Subcutaneous abdominal adipose tissue (tissue), 5 donors: ENCODE results near the gene CEP89.

ENCODE experiments used
- H3K27ac ChIP-seq: one replicate; pipeline ENCODE4 v1.7.0; 2013; ENCODE audit warnings: low read depth, mild to moderate bottlenecking, inconsistent platforms, low read length, moderate library complexity
- H3K27me3 ChIP-seq, 5 donors: one replicate each; pipeline ENCODE4 v1.7.0; 2013; ENCODE audit warnings: low read length in 5 of 5, inconsistent platforms in 1 of 5; ENCODE audit not compliant: control insufficient read depth in 5 of 5, insufficient read depth in 4 of 5
- H3K36me3 ChIP-seq, 5 donors: one replicate each; pipeline ENCODE4 v1.7.0; 2013; ENCODE audit warnings: low read length in 5 of 5; ENCODE audit not compliant: control insufficient read depth in 5 of 5, insufficient read depth in 5 of 5
- H3K4me1 ChIP-seq, 5 donors: one replicate each; pipeline ENCODE4 v1.7.0; 2013; ENCODE audit warnings: low read length in 5 of 5, mild to moderate bottlenecking in 3 of 5, moderate library complexity in 1 of 5; ENCODE audit not compliant: control insufficient read depth in 5 of 5, insufficient read depth in 5 of 5
- H3K4me3 ChIP-seq, 5 donors: one replicate each; pipeline ENCODE4 v1.7.0; 2013; ENCODE audit warnings: low read length in 5 of 5, low read depth in 1 of 5
- H3K9ac ChIP-seq, 5 donors: one replicate each; pipeline ENCODE4 v1.7.0; 2013; ENCODE audit warnings: low read length in 5 of 5, mild to moderate bottlenecking in 4 of 5, moderate library complexity in 3 of 5
- H3K9me3 ChIP-seq, 5 donors: one replicate each; pipeline ENCODE4 v1.7.0; 2013; ENCODE audit warnings: low read length in 5 of 5; ENCODE audit not compliant: control insufficient read depth in 5 of 5
- donor health status: healthy.
- donor health status: healthy.
- donor health status: healthy.
- donor health status: healthy.
- donor health status: healthy.

Gene CEP89

DNA sequence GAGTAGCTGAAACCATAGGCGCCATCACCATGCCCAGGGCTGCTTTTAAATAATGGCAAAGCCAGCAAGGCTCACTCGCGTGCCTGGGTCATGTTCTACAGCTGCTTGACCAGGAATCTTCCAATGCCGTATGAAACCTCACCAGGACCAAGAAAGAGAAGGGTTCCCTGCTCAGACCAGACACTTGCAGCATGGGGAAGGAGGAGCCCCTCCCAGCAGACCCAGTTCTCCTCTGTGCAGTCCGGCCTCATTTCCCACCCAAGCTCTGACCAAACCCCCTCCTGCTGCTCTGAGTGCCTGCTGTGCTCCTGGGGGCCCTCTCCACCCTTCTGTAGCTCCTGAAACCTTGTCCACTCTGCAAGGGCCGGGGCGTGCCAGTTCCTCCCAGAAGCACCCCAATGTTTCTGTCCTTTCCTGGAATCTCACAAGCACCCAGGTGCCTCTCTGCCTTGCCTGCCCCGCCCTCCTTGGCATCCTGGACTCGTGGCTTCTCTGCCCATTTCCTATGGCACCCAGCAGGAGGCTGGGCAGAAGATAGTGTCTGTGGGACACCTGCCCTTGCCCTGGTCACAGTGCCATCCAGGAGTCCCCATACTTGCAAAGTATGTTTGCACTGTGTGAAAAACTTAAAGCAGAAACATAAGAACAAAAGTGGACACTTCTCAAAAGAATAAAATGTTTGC, 95.4 kb downstream of the CEP89 start:
- Histone ChIP-seq H3K27ac (no peak overlapping the region), H3K9me3 (no peaks in the 10 kb centered on the region), H3K36me3 (peaks cover 0 to 28% (median 22%) of the 10 kb centered on the region in 5 donors), H3K27me3 (no peaks in the 10 kb centered on the region), H3K4me3 (no peak overlapping the region), H3K9ac (no peak overlapping the region), H3K4me1 (no peaks in the 10 kb centered on the region)

DNA sequence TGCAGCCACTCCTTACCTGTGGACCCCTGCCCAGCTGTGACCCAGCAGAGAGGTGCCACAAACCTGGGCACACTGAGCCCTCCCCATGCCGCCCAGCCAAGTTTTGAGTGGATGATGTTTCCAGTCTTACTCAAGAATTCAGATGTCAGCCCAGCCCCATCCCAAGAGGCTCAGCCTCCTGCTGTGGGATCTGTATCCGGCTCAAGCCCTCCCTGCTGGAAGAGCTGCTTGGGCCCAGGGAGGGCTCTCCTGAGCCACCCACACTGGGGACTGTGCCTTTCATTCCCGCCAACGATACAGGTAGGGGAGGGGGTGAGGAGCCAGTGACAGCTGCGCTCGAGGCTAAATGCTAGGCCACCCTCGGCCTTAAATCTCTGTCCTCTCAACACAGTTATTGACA, 96.3 kb downstream of the CEP89 start:
- Histone ChIP-seq H3K9me3 (no peaks in the 10 kb centered on the region), H3K4me3 (no peak overlapping the region), H3K27me3 (peaks cover 0 to 2% (median 0%) of the 10 kb centered on the region in 5 donors), H3K4me1 (no peaks in the 10 kb centered on the region), H3K27ac (no peak overlapping the region), H3K9ac (no peak overlapping the region), H3K36me3 (peaks cover 0 to 28% (median 22%) of the 10 kb centered on the region in 5 donors)

DNA sequence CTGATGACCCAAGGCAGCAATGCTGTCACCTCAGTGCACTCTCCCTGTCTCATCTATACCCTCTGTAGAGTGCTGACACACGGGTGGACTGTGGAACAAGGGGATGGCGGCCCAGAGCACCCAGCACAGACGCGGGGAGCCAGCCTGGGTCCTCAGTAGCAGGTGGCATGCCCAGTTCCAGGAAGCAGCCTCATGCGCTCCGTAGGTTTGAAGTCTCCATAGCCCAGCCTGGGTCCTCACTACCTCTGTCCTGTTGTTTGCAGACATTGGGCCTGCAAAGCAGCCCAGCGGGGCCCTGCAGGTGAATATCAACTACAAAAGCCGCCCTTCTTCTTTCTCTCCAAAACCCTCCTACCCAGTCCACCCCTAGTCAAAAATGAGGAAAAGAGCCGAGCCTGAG, 97.2 kb downstream of the CEP89 start:
- H3K4me3 ChIP-seq: no peak overlapping the region
- no peak overlapping the region for H3K27ac ChIP-seq
- no peaks in the 10 kb centered on the region for H3K9me3 ChIP-seq
- peaks cover 0 to 22% (median 16%) of the 10 kb centered on the region in 5 donors for H3K36me3 ChIP-seq
- peaks cover 0 to 5% (median 0%) of the 10 kb centered on the region in 5 donors for H3K27me3 ChIP-seq
- H3K9ac ChIP-seq: no peak overlapping the region
- no peaks in the 10 kb centered on the region for H3K4me1 ChIP-seq

DNA sequence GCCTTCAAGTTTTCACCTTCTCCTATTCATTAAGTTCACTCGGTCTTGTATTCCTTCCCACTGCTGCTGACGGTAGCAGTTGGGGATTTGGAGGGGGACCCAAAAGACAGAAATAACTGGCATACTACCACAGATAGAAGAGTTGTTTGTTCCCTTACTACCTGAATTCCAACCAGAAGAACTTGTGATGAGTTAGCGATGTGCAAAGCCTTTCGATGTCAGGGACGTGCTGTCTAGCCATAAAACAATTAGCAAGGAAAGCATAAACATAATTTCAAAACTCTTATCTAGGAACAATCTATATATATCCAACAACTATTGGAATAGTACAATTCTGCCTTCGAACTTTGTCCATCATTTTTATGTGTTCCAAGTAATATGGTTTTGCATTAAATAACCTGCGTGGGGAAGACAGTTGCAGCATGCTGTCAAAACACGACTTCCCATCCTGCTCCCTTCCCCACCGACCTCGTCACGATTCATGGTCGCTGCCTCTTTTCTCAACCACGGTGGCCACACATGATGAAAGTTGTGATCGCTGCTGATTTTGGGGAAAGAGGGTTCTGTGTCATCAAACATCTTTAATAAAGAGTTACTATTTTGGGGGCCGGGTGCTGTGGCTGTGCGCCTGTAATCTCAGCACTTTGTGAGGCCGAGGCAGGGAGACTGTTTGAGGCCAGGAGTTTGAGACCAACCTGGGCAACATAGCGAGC, 98.4 kb downstream of the CEP89 start:
- no peak overlapping the region for H3K4me3 ChIP-seq
- H3K27me3 ChIP-seq: peaks cover 0 to 7% (median 0%) of the 10 kb centered on the region in 5 donors
- no peaks in the 10 kb centered on the region for H3K9me3 ChIP-seq
- H3K27ac ChIP-seq: no peak overlapping the region
- no peaks in the 10 kb centered on the region for H3K4me1 ChIP-seq
- peaks cover 0 to 10% (median 5%) of the 10 kb centered on the region in 5 donors for H3K36me3 ChIP-seq
- H3K9ac ChIP-seq: no peak overlapping the region

DNA sequence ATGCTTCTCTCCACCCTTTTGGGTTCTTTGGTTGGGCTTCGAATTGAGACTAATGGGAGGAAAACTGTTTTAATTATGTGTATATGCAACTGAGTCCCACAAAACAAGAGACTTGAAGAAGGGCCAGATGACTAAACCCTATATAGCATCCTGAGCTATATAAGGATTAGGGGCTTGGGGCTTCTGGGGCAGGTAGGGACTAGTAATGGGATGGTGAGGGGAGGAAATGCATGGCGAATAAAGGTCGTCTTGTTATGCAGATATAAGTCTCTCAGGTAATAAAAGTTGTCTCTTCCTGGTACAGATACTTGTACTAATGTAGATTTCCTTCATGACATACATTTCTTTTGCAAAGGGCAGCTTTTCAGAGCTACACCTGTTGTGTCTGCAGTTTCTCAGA, 99.4 kb downstream of the CEP89 start:
- no peak overlapping the region for H3K27ac ChIP-seq
- H3K27me3 ChIP-seq: peaks cover 0 to 9% (median 0%) of the 10 kb centered on the region in 5 donors
- peaks cover 0 to 5% (median 0%) of the 10 kb centered on the region in 5 donors for H3K36me3 ChIP-seq
- H3K4me3 ChIP-seq: no peak overlapping the region
- no peak overlapping the region for H3K9ac ChIP-seq
- no peaks in the 10 kb centered on the region for H3K4me1 ChIP-seq
- H3K9me3 ChIP-seq: no peaks in the 10 kb centered on the region

DNA sequence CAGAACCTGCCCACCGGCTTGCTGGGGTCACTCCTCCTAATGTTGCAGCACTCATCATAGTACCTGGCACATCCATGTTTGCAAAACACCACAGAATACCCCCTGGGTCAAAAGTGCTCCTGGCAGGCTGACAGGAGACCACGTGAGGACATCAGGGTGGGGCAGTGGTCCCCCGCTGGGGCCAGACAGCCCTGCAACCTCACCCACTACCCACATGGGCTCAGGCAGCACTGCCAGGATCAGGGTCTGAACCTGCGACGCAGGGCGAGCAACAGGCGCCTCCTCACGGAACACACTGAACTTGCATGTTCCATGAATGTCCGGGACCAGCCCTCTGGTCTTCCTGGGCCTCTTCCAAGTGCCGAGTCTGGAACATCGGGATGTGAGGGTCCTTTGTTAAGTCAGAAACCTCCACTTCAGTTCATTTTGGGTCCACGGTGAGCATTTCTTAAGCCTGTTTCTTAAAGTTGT, 100.7 kb downstream of the CEP89 start:
- Histone ChIP-seq H3K9ac (no peak overlapping the region), H3K4me3 (no peak overlapping the region), H3K27ac (no peak overlapping the region), H3K9me3 (no peaks in the 10 kb centered on the region), H3K27me3 (peaks cover 0 to 12% (median 0%) of the 10 kb centered on the region in 5 donors), H3K4me1 (no peaks in the 10 kb centered on the region), H3K36me3 (no peaks in the 10 kb centered on the region)

DNA sequence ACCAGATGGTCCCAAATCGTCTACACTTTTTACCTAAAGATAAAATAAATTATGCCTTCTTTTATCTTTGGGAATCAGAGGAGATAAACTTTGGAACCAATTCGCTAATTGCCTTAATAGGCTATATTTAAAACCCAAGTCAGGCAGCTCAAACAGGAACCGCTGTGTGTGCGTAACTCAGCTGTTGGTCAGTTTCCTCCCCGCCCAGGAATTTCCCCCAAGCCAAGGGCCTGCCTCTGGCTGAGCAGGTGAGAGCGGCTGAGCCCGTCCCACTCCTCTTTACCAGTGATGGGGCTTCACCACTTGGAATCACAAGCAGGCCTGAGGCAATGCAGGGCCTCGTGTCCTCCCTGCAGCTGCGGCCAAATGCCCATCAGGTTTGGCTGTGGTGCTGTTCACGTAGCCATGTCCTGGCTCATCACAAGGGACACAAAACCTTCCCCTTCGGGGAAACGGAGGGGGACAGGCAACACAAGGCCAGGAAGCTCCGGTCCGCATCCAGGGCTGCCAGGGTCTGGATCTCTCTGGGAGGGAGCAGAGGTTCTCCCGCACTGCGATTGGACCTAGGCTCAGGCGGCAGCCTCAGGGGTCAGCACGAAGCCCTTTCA, 101.7 kb downstream of the CEP89 start:
- H3K4me1 ChIP-seq: no peaks in the 10 kb centered on the region
- H3K27me3 ChIP-seq: peaks cover 0 to 12% (median 0%) of the 10 kb centered on the region in 5 donors
- no peaks in the 10 kb centered on the region for H3K9me3 ChIP-seq
- H3K36me3 ChIP-seq: no peaks in the 10 kb centered on the region
- no peak overlapping the region for H3K9ac ChIP-seq
- no peak overlapping the region for H3K4me3 ChIP-seq
- no peak overlapping the region for H3K27ac ChIP-seq

DNA sequence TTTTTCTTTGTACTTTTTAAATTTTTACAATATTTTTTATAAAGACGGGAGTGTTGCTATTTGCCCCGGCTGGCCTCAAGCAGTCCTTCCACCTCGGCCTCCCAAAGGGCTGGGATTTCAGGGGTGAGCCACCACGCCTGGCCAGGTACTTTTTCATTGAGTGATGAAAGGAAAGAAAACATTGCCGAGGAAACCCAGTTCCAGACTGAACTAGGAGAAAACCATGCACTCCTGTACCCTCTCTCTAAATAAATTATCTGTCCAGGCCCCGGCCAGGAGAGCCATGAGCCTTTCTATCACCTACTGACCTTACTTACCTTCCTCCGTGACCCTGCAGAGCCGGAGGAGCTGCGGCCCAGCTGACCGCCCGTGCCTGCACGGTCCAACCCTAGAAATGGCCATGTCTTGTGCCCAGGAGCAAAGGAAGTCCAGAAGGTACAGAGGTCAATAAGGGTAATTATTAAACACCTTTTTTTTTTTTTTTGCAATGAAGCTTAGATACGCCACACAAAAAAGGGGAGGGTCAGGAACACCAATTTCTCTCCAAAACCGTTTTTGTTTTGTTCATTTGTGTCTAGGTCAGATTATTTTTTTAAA, 102.3 kb downstream of the CEP89 start, which contains the start of gene SLC7A9:
Gene SLC7A9 (minus strand): TSS at position 399 of the 597 bp plus-strand sequence. CDS start 1,233 bp downstream, outside the sequence.
- Histone ChIP-seq H3K36me3 (no peaks in the 10 kb centered on the region), H3K4me1 (no peaks in the 10 kb centered on the region), H3K9me3 (no peaks in the 10 kb centered on the region), H3K9ac (no peak within 1 kb of the TSS), H3K27ac (no peak within 1 kb of the TSS), H3K4me3 (no peak within 1 kb of the TSS), H3K27me3 (peaks cover 0 to 13% (median 0%) of the 10 kb centered on the region in 5 donors)

DNA sequence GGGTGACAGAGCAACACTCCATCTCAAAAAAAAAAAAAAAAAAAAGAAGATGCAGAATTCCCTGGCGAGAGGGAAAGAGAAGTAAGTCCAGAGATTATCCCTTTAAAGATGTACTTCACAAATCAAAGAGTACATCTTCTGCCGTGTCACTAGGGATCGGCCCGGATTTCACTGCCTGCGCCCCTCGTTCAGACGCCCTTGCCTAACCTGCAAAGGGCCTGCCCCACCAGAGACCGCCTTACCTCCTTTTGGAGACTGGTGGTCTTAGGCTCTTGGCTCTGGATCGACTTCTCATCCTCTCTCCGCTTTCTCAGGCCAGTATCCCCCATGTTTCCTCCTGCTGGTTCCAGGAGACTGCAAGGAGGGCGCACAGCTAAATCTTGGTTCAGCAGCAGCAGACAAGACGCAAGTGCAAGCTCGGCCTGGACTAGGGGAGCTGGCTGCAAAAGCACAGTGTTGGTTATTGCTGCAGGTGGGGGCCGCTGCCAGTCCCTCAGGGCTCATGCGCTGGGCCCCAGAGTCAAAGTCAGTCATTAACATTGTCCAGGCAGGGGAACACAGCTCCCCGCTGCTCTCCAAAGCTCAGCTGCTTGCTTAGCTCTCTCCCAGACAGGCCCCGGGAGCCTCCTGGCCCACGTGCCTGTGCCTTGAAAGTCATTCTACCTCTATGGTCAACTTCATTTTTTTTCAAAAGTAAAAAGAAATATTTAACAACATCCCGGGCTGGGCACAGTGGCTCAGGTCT, 103.4 kb downstream of the CEP89 start:
- no peaks in the 10 kb centered on the region for H3K9me3 ChIP-seq
- H3K27ac ChIP-seq: no peak overlapping the region
- peaks cover 0 to 16% (median 0%) of the 10 kb centered on the region in 5 donors for H3K27me3 ChIP-seq
- no peak overlapping the region for H3K4me3 ChIP-seq
- no peak overlapping the region for H3K9ac ChIP-seq
- no peaks in the 10 kb centered on the region for H3K36me3 ChIP-seq
- H3K4me1 ChIP-seq: no peaks in the 10 kb centered on the region
